H1 (cell line): ENCODE results near the gene TPPP2. TPM values are rescaled to one million over a fixed set of nuclear protein-coding genes. Genes with fewer than 3 reads are reported as not detected.

Source experiments
- ATF3 ChIP-seq: IDR thresholded peaks from 2 replicates; pipeline ENCODE4 v1.6.1; 2011; ENCODE audit warnings: low read depth, mild to moderate bottlenecking, low read length; ENCODE audit not compliant: insufficient read depth
- CHD7 ChIP-seq: fragments of 300-600 bp; sonication (generic); IDR thresholded peaks from 2 replicates; pipeline ENCODE4 v1.7.1; 2012; ENCODE audit warnings: low read length, moderate library complexity, mild to moderate bottlenecking, inconsistent platforms; ENCODE audit not compliant: insufficient replicate concordance
- HDAC6 ChIP-seq: IDR thresholded peaks from one replicate; pipeline ENCODE4 v1.7.1; 2012; ENCODE audit warnings: low read depth, mild to moderate bottlenecking, inconsistent platforms, low read length, moderate library complexity
- JUN ChIP-seq: IDR thresholded peaks from 2 replicates; pipeline ENCODE4 v1.6.1; 2011; ENCODE audit warnings: low read depth, mild to moderate bottlenecking, improper control_type of control experiment, low read length
- KDM4A ChIP-seq: IDR thresholded peaks from one replicate; pipeline ENCODE4 v1.7.1; 2012; ENCODE audit warnings: low read depth, mild to moderate bottlenecking, moderate library complexity, low read length, inconsistent platforms; ENCODE audit not compliant: severe bottlenecking
- ZNF274 ChIP-seq: IDR thresholded peaks from 2 replicates; pipeline ENCODE4 v1.7.0; 2012; ENCODE audit warnings: low read length, borderline replicate concordance; ENCODE audit errors: extremely low read depth
- polyA plus RNA-seq, 7 experiments: library from polyadenylated mRNA; depleted of rRNA in 3 of 7; stranded (reverse) in 5 of 7; unstranded in 2 of 7; fragments of >200 nt in 5 of 7; fragments of 200-250 nt in 2 of 7; gene quantifications; 1 replicate in 5 of 7; 2 replicates in 1 of 7; 4 replicates in 1 of 7; pipeline versions ENCODE4 v1.2.1 to v1.2.3, GENCODE V29; 2011 to 2013; ENCODE audit warnings: missing spikeins in 2 of 7, mixed read lengths in 2 of 7
- total RNA-seq: library from RNA; stranded (reverse); fragmentation: NEBNext Ultra II Directional; extraction: Animal tissue kit (Norgen Biotek cat#: 25700); gene quantifications from 2 replicates; pipeline ENCODE4 v1.2.1, GENCODE V29; 2021

Gene TPPP2
- total and polyA plus RNA-seq, 2 of the 8 experiments (the other 6 are each of a cell fraction or from before 2014, with no cell fraction given), result not detected

GRCh38 chr14:21011136-21011535 lies 18.9 kb upstream of the TPPP2 start (continued):
- TF ChIP-seq CHD7, result no peak
- no peak for TF ChIP-seq ATF3
- TF ChIP-seq ZNF274, result no peak
- no peak for TF ChIP-seq JUN
- no peak for TF ChIP-seq KDM4A
- no peak for TF ChIP-seq HDAC6
